ENCODE data around the gene ZFYVE1. TPM values are rescaled to one million over a fixed set of nuclear protein-coding genes. Genes with fewer than 3 reads are reported as not detected.
"Not testable (repeated sequence)": the region's sequence is repeated elsewhere in the genome, so short reads cannot be mapped to it uniquely, and the experiment has no call there.

ZFYVE1 gene, protein sequence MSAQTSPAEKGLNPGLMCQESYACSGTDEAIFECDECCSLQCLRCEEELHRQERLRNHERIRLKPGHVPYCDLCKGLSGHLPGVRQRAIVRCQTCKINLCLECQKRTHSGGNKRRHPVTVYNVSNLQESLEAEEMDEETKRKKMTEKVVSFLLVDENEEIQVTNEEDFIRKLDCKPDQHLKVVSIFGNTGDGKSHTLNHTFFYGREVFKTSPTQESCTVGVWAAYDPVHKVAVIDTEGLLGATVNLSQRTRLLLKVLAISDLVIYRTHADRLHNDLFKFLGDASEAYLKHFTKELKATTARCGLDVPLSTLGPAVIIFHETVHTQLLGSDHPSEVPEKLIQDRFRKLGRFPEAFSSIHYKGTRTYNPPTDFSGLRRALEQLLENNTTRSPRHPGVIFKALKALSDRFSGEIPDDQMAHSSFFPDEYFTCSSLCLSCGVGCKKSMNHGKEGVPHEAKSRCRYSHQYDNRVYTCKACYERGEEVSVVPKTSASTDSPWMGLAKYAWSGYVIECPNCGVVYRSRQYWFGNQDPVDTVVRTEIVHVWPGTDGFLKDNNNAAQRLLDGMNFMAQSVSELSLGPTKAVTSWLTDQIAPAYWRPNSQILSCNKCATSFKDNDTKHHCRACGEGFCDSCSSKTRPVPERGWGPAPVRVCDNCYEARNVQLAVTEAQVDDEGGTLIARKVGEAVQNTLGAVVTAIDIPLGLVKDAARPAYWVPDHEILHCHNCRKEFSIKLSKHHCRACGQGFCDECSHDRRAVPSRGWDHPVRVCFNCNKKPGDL
- total RNA-seq (2014; rRNA removed; shearing (Covaris generic)) = 6.6 and 7.4 TPM in 2 replicates
- 10.9 TPM in 2 replicates for polyA plus RNA-seq (2015; cell fraction: cytosol; rRNA removed)
- 26.1 and 30.2 TPM in 2 replicates for polyA plus RNA-seq (2015; cell fraction: nucleus; rRNA removed)

DNA sequence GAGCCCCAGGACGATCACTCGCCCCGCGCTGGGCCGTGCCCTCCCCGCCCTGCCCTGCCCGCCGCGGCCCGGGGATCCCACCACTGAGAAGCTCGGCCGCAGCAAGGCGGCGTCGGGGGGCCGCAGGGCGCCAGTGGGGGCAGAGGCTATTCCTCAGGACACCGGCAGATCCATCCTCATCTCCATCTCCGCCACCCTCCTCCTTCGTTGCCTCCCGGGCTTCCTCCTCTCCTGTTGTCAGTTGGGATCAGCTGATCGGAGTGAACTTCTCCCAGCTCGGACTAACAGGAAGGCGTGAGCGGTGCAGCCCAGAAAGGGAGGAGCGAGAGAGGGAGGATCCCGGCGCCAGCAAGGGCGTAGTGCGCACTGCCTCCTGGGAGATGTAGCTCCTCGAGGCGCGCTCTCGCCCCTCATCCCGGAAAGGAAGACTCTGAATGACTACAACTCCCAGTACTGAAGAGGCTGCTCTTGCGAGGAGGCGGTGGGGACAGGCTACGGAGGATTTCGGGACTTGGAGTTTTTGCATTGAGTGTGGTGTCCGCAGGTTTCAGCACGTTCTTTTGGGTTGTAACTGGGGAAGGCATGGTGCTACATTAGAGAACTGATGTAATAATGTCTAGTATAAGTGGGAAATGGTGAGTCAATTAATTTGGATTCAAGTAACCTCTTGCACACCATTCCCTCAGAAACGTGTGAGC is at the start of gene ZFYVE1:
Gene ZFYVE1, minus strand, starts transcription at position 262 of the 698 bp plus-strand sequence. CDS start 2,598 bp downstream, outside the sequence.
- DNase-seq (ENCODE audit: low read depth) = peak; percentile 99

DNA sequence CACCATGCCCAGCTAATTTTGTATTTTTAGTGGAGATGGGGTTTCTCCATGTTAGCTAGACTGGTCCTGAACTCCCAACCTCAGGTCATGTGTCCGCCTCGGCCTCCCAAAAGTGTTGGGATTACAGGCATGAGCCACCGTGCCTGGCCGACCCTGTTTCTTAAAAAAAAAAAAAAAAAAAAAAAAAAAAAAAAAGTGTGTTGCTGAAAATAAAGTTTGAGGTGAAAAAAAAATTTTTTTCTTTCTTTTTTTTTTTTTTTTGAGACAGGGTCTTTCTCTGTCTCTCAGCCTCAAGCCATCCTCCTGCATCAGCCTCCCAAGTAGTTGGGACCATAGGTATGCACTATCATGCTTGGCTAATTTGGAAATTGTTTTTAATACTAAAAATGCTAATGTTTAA is 42.7 kb upstream of the ZFYVE1 start:
- no peak for DNase-seq (ENCODE audit: low read depth)

DNA sequence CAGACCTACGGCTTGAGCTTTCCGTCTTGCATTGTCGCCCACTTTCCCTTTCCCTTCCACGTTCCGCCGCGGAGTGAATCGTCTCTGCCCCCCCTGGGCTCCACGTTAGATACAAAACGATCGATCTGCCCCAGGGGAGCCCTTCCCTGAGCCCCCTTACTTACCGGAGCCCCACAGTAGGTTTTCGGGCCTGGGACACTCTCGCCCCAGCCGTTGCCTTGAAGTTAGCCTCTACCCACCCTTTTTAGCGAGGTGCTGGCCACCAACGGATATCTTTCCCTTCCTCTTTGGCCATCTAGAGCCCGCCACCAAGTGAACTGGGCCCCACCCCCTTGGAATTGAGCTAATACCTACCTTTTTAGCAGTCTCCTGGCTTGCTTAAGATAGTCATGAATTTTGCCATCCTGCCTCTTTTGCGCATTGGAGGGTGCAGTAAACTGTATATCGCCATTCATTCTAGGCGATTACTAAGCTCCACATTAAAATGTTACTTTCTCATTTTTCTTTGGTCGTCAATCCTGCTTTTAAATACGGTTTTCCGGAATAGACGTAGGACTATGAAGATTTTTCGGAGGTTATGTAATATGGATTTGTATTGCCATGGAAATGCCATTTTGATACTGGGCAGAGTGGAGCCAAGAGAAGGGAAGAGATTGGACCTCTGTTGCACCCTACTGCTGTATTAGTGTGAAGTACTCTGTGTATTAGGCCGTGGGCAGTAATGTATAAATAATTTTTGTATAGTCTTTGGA is 32.2 kb upstream of the ZFYVE1 start:
- peak; percentile 34 for DNase-seq (ENCODE audit: low read depth)

DNA sequence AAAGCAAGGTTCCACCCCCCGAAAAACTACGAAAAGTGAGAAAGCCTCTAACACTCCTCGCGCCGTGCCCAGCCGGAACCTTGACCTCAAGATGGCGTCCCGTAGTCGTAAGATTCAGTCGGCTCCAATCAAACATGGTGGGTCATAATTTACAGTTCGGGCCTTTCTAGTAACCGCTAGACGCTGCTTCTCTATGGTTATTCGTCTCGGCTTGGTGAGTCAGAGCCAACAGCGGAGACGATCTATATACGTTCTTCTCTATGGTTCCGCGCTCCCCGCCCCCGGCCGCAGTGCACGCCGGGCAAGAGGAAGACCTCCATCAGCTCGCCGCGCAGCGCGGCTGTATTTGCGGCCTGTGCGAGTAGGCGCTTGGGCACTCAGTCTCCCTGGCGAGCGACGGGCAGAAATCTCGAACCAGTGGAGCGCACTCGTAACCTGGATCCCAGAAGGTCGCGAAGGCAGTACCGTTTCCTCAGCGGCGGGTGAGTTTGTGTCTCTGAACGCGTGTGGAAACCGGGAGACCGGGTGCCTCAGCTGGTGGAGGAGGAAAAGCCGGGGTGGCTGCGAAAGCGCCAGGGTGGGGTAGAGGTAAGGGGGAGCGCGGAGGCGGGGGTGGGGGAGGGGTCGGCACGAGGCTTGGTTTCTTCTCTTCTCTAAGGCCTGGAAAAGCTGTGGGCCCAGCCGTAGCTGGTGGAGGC is 31.5 kb upstream of the ZFYVE1 start, which contains the start of gene RBM25:
Gene RBM25, plus strand, starts transcription at position 311 of the 698 bp plus-strand sequence. CDS start 13,108 bp downstream, outside the sequence.
- peak; percentile 98 for DNase-seq (ENCODE audit: low read depth)

DNA sequence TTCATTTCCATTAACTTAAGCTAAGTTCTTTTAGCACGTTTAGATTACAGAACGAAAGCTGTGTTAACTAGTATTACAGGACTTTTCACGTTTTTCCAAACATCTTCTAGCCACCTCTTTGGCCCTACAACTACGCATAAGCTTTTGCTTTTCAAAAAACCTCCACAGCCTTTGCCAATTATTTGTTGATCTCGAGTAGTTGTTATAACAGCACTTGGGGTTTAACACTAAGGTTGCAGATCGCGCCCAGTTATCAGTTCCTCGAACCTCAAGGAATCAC is 31.0 kb upstream of the ZFYVE1 start:
- DNase-seq (ENCODE audit: low read depth) = no peak

DNA sequence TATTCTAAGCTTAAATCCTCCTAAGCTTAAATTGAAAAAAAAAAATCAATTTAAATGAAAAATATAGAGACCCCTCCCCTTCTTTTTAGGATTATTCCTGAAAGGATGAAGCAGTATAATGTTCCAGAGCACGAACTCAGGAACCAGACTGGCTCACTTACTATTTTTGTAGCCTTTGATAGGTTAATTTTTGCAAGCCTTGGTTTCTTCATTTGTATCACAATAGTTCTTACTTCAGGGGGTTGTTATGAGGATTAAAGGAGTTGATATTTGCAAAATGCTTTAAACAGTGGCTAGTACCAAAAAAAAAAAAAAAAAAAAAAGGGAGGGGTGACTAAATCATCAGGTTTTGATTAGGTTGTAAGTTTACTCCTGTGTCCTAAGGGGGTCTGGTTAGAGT is 28.3 kb upstream of the ZFYVE1 start:
- DNase-seq (ENCODE audit: low read depth) = no peak

- no peak for DNase-seq (ENCODE audit: low read depth)
Measured at GRCh38 chr14:73049428-73049827, 22.5 kb upstream of the ZFYVE1 start.

DNA sequence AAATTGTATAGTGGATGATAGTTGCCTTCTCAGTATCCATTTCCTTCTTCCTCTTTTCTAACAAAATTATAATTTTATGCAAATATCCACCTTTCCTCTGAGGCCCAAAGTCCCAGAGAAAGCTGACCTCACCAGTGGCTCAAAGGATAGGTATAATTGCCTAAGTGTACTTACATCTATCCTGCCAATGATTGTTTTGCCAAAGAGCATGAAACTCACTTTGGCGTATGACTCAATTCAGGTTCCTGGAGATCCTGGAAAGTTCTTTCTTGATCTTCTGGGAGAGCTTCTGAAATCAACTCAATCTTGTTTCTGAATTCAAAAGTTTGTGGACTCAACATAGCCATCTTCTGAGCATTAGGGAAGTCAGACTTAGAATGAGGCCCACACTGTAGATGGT is 20.9 kb upstream of the ZFYVE1 start:
- DNase-seq (ENCODE audit: low read depth) = no peak

DNA sequence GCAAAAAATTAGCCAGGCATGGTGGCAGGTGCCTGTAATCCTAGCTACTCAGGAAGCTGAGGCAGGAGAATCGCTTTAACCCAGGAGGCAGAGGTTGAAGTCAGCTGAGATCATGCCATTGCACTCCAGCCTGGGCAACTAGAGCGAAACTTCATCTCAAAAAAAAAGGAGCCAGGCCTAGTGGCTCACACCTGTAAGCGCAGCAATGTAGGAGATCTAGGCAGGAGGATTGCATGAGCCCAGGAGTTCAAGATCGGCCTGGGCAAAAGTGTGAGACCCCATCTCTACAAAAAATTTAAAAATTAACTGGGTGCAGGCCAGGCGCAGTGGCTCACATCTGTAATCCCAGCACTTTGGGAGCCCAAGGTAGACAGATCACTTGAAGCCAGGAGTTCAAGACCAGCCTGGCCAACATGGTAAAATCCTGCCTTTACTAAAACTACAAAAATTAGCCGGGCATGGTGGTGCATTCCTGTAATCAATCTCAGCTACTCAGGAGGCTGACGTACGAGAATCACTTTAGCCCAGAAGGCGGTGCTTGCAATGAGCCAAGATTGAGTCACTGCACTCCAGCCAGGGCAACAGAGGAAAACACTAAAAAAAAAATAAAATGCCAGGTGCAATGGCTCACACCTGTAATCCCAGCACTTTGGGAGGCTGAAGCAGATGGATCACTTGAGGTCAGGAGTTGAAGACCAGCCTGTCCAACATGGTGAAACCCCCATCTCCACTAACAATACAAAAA is 10.0 kb upstream of the ZFYVE1 start:
- peak; percentile 59 for DNase-seq (ENCODE audit: low read depth)

GRCh38 chr14:73027984-73028383 is 1.1 kb upstream of the ZFYVE1 start:
- no peak for DNase-seq (ENCODE audit: low read depth)

DNA sequence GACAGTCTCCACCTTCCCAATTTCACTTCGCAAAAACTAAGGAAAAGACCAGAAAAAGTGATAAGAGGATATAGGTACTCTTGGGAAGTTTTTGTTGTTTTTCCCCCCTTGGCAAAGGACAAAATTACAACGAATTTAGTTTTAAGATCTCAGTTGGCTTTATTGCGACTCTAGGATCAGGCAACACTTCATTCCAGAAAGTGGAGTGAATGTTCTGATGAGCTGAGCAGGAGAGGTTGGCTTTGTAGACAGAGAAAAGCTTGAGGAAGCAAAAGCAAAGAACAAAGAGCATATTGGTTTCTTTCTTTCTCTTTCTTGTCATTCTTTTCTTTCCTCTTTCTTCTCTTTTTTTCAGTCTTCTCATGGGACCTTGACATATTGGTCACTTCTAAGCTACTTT is 640 bp upstream of the ZFYVE1 start:
- DNase-seq (ENCODE audit: low read depth) = no peak

DNA sequence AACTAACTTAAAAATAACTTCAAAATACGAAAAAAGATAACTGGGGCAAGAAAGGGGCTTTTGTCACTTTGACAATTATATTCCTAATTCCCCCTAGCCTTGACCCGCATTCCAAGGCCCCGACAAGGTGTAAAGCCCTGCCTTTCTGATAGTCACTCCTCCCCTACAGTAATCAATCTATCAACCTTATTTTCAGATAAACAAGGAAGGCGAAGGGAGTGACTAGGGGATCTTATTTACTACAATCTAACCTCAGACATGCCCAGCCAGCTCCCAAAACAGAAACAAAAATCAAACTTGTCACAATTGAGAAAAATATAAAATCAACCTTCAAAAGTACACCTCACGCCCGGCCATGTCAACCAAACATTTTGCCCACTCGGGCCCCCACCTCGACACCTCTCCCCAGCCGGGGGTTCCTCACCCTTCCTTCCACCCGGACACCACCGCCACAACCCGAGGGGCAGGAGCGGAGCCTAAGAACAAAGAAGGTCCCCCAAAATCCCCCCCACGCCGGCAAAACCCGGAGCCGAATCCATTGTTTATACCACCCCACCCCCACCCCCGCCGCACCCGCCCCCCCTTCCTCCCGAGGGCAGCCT is 562 bp downstream of the ZFYVE1 start:
- no peak for DNase-seq (ENCODE audit: low read depth)

DNA sequence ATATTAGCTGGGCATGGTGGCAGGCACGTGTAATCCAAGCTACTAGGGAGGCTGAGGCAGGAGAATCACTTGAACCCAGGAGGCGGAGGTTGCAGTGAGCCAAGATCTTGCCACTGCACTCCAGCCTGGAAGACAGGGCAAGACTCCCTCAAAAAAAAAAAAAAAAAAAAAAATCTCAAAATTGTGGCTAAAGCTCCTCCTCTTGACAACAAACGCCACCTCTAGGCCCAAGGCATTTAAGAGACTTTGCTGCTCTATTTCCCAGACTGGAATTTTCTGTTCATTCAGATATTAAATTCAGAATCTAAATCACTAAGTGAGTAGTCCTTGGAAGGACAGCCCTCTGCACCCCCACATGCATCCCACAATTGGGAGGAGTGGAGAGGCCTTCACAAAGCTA is 1.4 kb downstream of the ZFYVE1 start:
- no peak for DNase-seq (ENCODE audit: low read depth)

GRCh38 chr14:73022051-73022450 is 4.9 kb downstream of the ZFYVE1 start:
- DNase-seq (ENCODE audit: low read depth) = no peak

DNA sequence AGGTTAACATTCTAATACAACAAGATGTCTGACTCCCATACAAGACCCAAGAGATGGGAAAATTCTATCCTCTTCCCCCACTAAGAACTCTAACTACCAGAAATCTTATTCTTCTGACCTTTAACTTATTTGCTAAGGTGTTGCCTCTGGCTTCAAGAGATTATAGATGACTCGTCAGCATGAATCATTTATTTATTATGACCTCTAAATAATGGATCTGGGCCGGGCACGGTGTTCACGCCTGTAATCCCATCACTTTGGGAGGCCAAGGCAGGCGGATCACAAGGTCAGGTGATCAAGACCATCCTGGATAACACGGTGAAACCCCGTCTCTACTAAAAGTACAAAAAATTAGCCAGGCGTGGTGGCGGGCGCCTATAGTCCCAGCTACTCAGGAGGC is 10.9 kb downstream of the ZFYVE1 start:
- DNase-seq (ENCODE audit: low read depth) = not testable (repeated sequence)

DNA sequence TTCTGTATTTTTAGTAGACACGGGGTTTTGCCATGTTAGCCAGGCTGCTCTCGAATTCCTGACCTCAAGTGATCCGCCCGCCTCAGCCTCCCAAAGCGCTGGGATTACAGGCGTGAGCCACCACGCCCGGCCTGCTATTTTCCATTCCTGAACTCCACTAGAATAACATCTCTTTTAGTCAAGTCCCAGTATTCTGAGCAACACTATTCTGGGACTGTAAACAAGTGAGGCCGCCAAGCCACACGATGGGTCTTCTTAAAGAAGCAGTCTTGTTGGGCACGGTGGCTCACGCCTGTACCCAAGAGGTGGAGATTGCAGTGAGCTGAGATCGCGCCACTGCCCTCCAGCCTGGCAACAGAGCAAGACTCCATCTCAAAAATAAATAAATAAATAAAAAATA is 11.4 kb downstream of the ZFYVE1 start:
- DNase-seq (ENCODE audit: low read depth) = not testable (repeated sequence)

GRCh38 chr14:73014105-73014504 is 12.8 kb downstream of the ZFYVE1 start:
- DNase-seq (ENCODE audit: low read depth) = peak; percentile 13

GRCh38 chr14:73011189-73011588 is 15.7 kb downstream of the ZFYVE1 start:
- DNase-seq (ENCODE audit: low read depth) = not testable (repeated sequence)

- DNase-seq (ENCODE audit: low read depth) = no peak
Measured at GRCh38 chr14:73008501-73008900, 18.4 kb downstream of the ZFYVE1 start.

Measured in HT1080 (cell line).